SKM-1 treated with dmso at 0.1 percent for 144 hours (cell line): ENCODE data around the gene METTL25.

Source experiments
- DNase-seq: peaks from one replicate; lab custom pipeline; 2025; ENCODE audit not compliant: unreplicated experiment; lab: John Stamatoyannopoulos, UW

The METTL25 gene

GRCh38 chr12:82406651-82407050, 48.3 kb downstream of the METTL25 start:
- no peak for DNase-seq

- no peak for DNase-seq
These were observed 49.2 kb downstream of the METTL25 start for GRCh38 chr12:82407481-82407880.

GRCh38 chr12:82408844-82409243, 50.5 kb downstream of the METTL25 start:
- no peak for DNase-seq

GRCh38 chr12:82411546-82412230, 53.4 kb downstream of the METTL25 start:
- DNase-seq, result no peak

- DNase-seq, result no peak
These were observed 53.9 kb downstream of the METTL25 start for GRCh38 chr12:82412246-82412645.

GRCh38 chr12:82414044-82414443, 55.7 kb downstream of the METTL25 start:
- DNase-seq, result no peak

- no peak for DNase-seq
These were observed 56.6 kb downstream of the METTL25 start for GRCh38 chr12:82414926-82415325.

GRCh38 chr12:82415402-82415801, 57.1 kb downstream of the METTL25 start:
- no peak for DNase-seq

- no peak for DNase-seq
These were observed 66.9 kb downstream of the METTL25 start for GRCh38 chr12:82425241-82425640.

- DNase-seq, result no peak
These were observed 67.8 kb downstream of the METTL25 start for GRCh38 chr12:82426081-82426480.

- DNase-seq, result no peak
These were observed 68.3 kb downstream of the METTL25 start for GRCh38 chr12:82426586-82426985.

GRCh38 chr12:82430541-82431145, 72.3 kb downstream of the METTL25 start:
- no peak for DNase-seq

- DNase-seq, result no peak
These were observed 76.1 kb downstream of the METTL25 start for GRCh38 chr12:82434392-82434911.

GRCh38 chr12:82436354-82436753, 78.0 kb downstream of the METTL25 start:
- DNase-seq, result no peak

GRCh38 chr12:82437744-82438143, 79.4 kb downstream of the METTL25 start:
- DNase-seq, result no peak

- DNase-seq, result no peak
These were observed 80.0 kb downstream of the METTL25 start for GRCh38 chr12:82438356-82438755.

- no peak for DNase-seq
These were observed 82.6 kb downstream of the METTL25 start for GRCh38 chr12:82440885-82441284.

GRCh38 chr12:82448911-82449578, 90.7 kb downstream of the METTL25 start:
- DNase-seq, result no peak

- no peak for DNase-seq
These were observed 98.3 kb downstream of the METTL25 start for GRCh38 chr12:82456633-82457032.

GRCh38 chr12:82458101-82458500, 99.8 kb downstream of the METTL25 start:
- DNase-seq, result no peak

GRCh38 chr12:82461393-82461792, 103.1 kb downstream of the METTL25 start:
- no peak for DNase-seq

- DNase-seq, result no peak
These were observed 103.5 kb downstream of the METTL25 start for GRCh38 chr12:82461836-82462235.
